Upper lobe of left lung (tissue), 6 donors: ENCODE data around the gene MACROD2. TPM values are rescaled to one million over a fixed set of nuclear protein-coding genes. Genes with fewer than 3 reads are reported as not detected.

Experiments
- ATAC-seq, 2 donors: fragments of 200-7000 bp; cut with Tn5 transposase; one replicate each; pipeline ENCODE4 v1.9.1; 2022; ENCODE audit warnings: mild to moderate bottlenecking in 2 of 2, moderate library complexity in 2 of 2; ENCODE audit not compliant: low FRiP score in 2 of 2
- DNase-seq, 2 donors: peaks; one replicate each; pipeline ENCODE4 v3.0.0-alpha.2; 2019 to 2020
- H3K27ac ChIP-seq, 4 donors: fragments of 200-600 bp; sonication (generic); one replicate each; pipeline ENCODE4 v1.5.1; 2016 to 2019
- H3K27me3 ChIP-seq, 4 donors: fragments of 200-600 bp; sonication (generic); one replicate each; pipeline ENCODE4 v1.5.1; 2017 to 2019
- H3K36me3 ChIP-seq, 4 donors: fragments of 200-600 bp; sonication (generic); one replicate each; pipeline ENCODE4 v1.5.1; 2016 to 2019
- H3K4me1 ChIP-seq, 4 donors: fragments of 200-600 bp; sonication (generic); one replicate each; pipeline ENCODE4 v1.5.1; 2018 to 2019
- H3K4me3 ChIP-seq, 4 donors: fragments of 200-600 bp; sonication (generic); one replicate each; pipeline ENCODE4 v1.5.1; 2017 to 2019; ENCODE audit warnings: mild to moderate bottlenecking in 2 of 4, moderate library complexity in 1 of 4
- H3K9me3 ChIP-seq, 4 donors: fragments of 200-600 bp; sonication (generic); one replicate each; pipeline ENCODE4 v1.5.1; 2018 to 2019
- CTCF ChIP-seq, 6 experiments: fragments of 450-650 bp in 4 of 6; fragments of 200-600 bp in 2 of 6; sonication (generic) in 2 of 6; IDR thresholded peaks; one replicate each; pipeline ENCODE4 v1.5.1; 2016 to 2019; ENCODE audit warnings: antibody characterized with exemption in 6 of 6
- EP300 ChIP-seq, 4 donors: sonication (generic); formaldehyde crosslinking; IDR thresholded peaks; one replicate each; pipeline ENCODE4 v1.5.1; 2017; ENCODE audit warnings: antibody characterized with exemption in 4 of 4, control low read depth in 2 of 4
- POLR2A ChIP-seq, 4 donors: fragments of 450-650 bp; IDR thresholded peaks; one replicate each; pipeline ENCODE4 v1.5.1; 2016 to 2017; ENCODE audit warnings: antibody characterized with exemption in 4 of 4, mild to moderate bottlenecking in 2 of 4
- POLR2AphosphoS5 ChIP-seq, 2 donors: sonication (generic); formaldehyde crosslinking; IDR thresholded peaks; one replicate each; pipeline ENCODE4 v1.5.1; 2017; ENCODE audit warnings: antibody characterized with exemption in 2 of 2
- WGBS, 2 donors: methylation state at CpG; one replicate each; pipeline ENCODE4 v1.1.5; 2017 to 2018; 5-methylcytosine and 5-hydroxymethylcytosine counted together
- total RNA-seq, 6 donors: library from RNA; depleted of rRNA in 4 of 6; stranded (reverse); fragments of >200 nt in 4 of 6; gene quantifications; one replicate each; pipeline versions ENCODE4 v1.1.0 to v1.2.1, GENCODE V29; 2016 to 2021
- donor health status: DM: no; HTN: no; CAD: no; lungs with moderate emphysema.
- donor health status: DM: no; HTN: yes; CAD: no; lungs with severe emphysema.

MACROD2 gene
- total RNA-seq, 6 donors from 2014 or later: 20.7 to 84.3 (median 36.3) TPM

- Histone ChIP-seq H3K36me3 (no peaks in the 10 kb centered on the region), H3K9me3 (no peaks in the 10 kb centered on the region), H3K4me3 (no peak overlapping the region), H3K27ac (peak overlapping the region in 1 of 4 donors; percentile 3), H3K4me1 (peaks cover 0 to 19% (median 0%) of the 10 kb centered on the region in 4 donors), H3K27me3 (no peaks in the 10 kb centered on the region)
- ATAC-seq (no peak), DNase-seq (peak in 1 of 2 donors; percentile 39)
- TF ChIP-seq POLR2AphosphoS5 (IDR thresholded peaks at IDR 0.05): no peak
- TF ChIP-seq POLR2A (IDR thresholded peaks at IDR 0.05): no peak
- TF ChIP-seq CTCF (IDR thresholded peaks at IDR 0.05): no peak
- no peak for TF ChIP-seq EP300 (IDR thresholded peaks at IDR 0.05)
- 12 to 19% methylated on average over 2 of the region's 2 CpGs for WGBS, 2 donors
These were observed 1051.7 kb downstream of the MACROD2 start for GRCh38 chr20:15047042-15047441.

- no peak for TF ChIP-seq EP300 (IDR thresholded peaks at IDR 0.05)
- no peak for TF ChIP-seq POLR2AphosphoS5 (IDR thresholded peaks at IDR 0.05)
- TF ChIP-seq POLR2A (IDR thresholded peaks at IDR 0.05): no peak
- TF ChIP-seq CTCF (IDR thresholded peaks at IDR 0.05): no peak
- no peak for DNase-seq
- H3K27me3 ChIP-seq: no peaks in the 10 kb centered on the region
- H3K27ac ChIP-seq: no peak overlapping the region
- ATAC-seq: no peak
- WGBS, 2 donors: 20 to 23% methylated on average over 1 of the region's 1 CpG
- H3K36me3 ChIP-seq: no peaks in the 10 kb centered on the region
- no peaks in the 10 kb centered on the region for H3K9me3 ChIP-seq
- peaks cover 0 to 19% (median 0%) of the 10 kb centered on the region in 4 donors for H3K4me1 ChIP-seq
- no peak overlapping the region for H3K4me3 ChIP-seq
These were observed 1052.3 kb downstream of the MACROD2 start for GRCh38 chr20:15047601-15048000.

GRCh38 chr20:15056246-15056645, 1060.9 kb downstream of the MACROD2 start:
- no peak overlapping the region for H3K4me3 ChIP-seq
- no peak for TF ChIP-seq CTCF (IDR thresholded peaks at IDR 0.05)
- no peak for TF ChIP-seq POLR2AphosphoS5 (IDR thresholded peaks at IDR 0.05)
- no peak for TF ChIP-seq POLR2A (IDR thresholded peaks at IDR 0.05)
- no peak for TF ChIP-seq EP300 (IDR thresholded peaks at IDR 0.05)

GRCh38 chr20:15058841-15059240, 1063.5 kb downstream of the MACROD2 start:
- Histone ChIP-seq H3K4me1 (no peaks in the 10 kb centered on the region), H3K27ac (no peak overlapping the region), H3K36me3 (no peaks in the 10 kb centered on the region), H3K9me3 (no peaks in the 10 kb centered on the region), H3K27me3 (no peaks in the 10 kb centered on the region), H3K4me3 (no peak overlapping the region)
- TF ChIP-seq POLR2AphosphoS5 (IDR thresholded peaks at IDR 0.05) (no peak), CTCF (IDR thresholded peaks at IDR 0.05) (no peak), POLR2A (IDR thresholded peaks at IDR 0.05) (no peak), EP300 (IDR thresholded peaks at IDR 0.05) (no peak)
- no peak for DNase-seq
- ATAC-seq: no peak
- WGBS, 2 donors: 78 to 93% methylated on average over 3 of the region's 3 CpGs

More at GRCh38 chr20:15056246-15056645, 1060.9 kb downstream of the MACROD2 start:
- 56 to 58% methylated on average over 5 of the region's 5 CpGs for WGBS, 2 donors
- no peaks in the 10 kb centered on the region for H3K27me3 ChIP-seq
- no peaks in the 10 kb centered on the region for H3K36me3 ChIP-seq
- DNase-seq (no peak), ATAC-seq (no peak)
- no peaks in the 10 kb centered on the region for H3K4me1 ChIP-seq
- H3K27ac ChIP-seq: no peak overlapping the region
- H3K9me3 ChIP-seq: no peaks in the 10 kb centered on the region

- no peaks in the 10 kb centered on the region for H3K27me3 ChIP-seq
- no peak for DNase-seq
- no peak for ATAC-seq
- no peak overlapping the region for H3K27ac ChIP-seq
- no peaks in the 10 kb centered on the region for H3K9me3 ChIP-seq
- H3K4me3 ChIP-seq: no peak overlapping the region
- TF ChIP-seq CTCF (IDR thresholded peaks at IDR 0.05): no peak
- TF ChIP-seq POLR2A (IDR thresholded peaks at IDR 0.05): no peak
- TF ChIP-seq EP300 (IDR thresholded peaks at IDR 0.05): no peak
- no peak for TF ChIP-seq POLR2AphosphoS5 (IDR thresholded peaks at IDR 0.05)
- H3K4me1 ChIP-seq: no peaks in the 10 kb centered on the region
- no peaks in the 10 kb centered on the region for H3K36me3 ChIP-seq
These were observed 1064.1 kb downstream of the MACROD2 start for GRCh38 chr20:15059438-15059837.
